ENCODE results near the gene SLC25A4. TPM values are rescaled to one million over a fixed set of nuclear protein-coding genes. Genes with fewer than 3 reads are reported as not detected.

Gene SLC25A4
- total RNA-seq, 1 experiment from 2014 or later = 18.6 TPM

DNA sequence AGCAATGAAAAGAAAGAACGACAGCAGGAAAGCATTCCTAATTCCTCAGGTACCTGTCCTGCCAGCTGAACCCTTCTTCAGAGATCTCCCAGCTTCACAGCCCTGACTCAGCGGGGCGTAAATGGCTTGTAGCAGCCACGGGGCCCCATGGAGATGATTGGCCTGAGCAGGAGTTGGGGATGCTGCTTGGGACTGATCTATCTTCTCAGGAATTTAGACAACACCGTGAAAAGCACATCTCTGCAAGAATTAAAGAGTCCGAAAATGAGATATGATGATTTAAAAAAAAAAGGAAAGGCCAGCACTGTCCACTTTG is 22.5 kb upstream of the SLC25A4 start:
- intact Hi-C loops (cut with micrococcal nuclease; ENCODE audit: unreplicated experiment) = no loop called here
- BruUV-seq (replicated peaks) = no TSS peak
- Histone ChIP-seq H3K9me3 (ENCODE audit: control insufficient read depth, insufficient read depth, low read depth, low read length) (no peaks in the 10 kb centered on the region), H3K27me3 (ENCODE audit: control insufficient read depth, insufficient read depth, low read length) (no peaks in the 10 kb centered on the region), H3K4me3 (ENCODE audit: low read depth in 2 of 2, low read length in 2 of 2) (no peak overlapping the region), H3K4me1 (ENCODE audit: control insufficient read depth, insufficient read depth, low read length) (no peaks in the 10 kb centered on the region), H3K36me3 (ENCODE audit: control insufficient read depth, insufficient read depth, low read length) (no peaks in the 10 kb centered on the region), H3K27ac (ENCODE audit: low read length) (no peak overlapping the region)
- ATAC-seq = no peak
- ChIA-PET CTCF (no interaction called here), POLR2A (interaction anchor here (0.6 kb wide), 1 partner anchor 1195 kb away, joined by 4 read pairs; no protein-coding TSS in a partner anchor)
- in situ Hi-C loops (cut with HindIII; ENCODE audit: low pct_unique_long_range_greater_than_20kb, low sequenced_read_pairs) = no loop called here
- TF ChIP-seq REST (IDR thresholded peaks at IDR 0.05; ENCODE audit: insufficient read depth in 1 of 2, low read depth in 2 of 2, low read length in 1 of 2) (no peak), TCF7L2 (IDR thresholded peaks at IDR 0.05; ENCODE audit: low read depth, low read length) (no peak), POLR2AphosphoS5 (IDR thresholded peaks at IDR 0.05; ENCODE audit: low read depth, low read length) (no peak)
- DNase-seq (ENCODE audit: low read depth, low spot score) = no peak

- H3K36me3 ChIP-seq (ENCODE audit: control insufficient read depth, insufficient read depth, low read length) = no peaks in the 10 kb centered on the region
- H3K27ac ChIP-seq (ENCODE audit: low read length) = no peak overlapping the region
- no peaks in the 10 kb centered on the region for H3K27me3 ChIP-seq (ENCODE audit: control insufficient read depth, insufficient read depth, low read length)
- TF ChIP-seq, protein P1, sequence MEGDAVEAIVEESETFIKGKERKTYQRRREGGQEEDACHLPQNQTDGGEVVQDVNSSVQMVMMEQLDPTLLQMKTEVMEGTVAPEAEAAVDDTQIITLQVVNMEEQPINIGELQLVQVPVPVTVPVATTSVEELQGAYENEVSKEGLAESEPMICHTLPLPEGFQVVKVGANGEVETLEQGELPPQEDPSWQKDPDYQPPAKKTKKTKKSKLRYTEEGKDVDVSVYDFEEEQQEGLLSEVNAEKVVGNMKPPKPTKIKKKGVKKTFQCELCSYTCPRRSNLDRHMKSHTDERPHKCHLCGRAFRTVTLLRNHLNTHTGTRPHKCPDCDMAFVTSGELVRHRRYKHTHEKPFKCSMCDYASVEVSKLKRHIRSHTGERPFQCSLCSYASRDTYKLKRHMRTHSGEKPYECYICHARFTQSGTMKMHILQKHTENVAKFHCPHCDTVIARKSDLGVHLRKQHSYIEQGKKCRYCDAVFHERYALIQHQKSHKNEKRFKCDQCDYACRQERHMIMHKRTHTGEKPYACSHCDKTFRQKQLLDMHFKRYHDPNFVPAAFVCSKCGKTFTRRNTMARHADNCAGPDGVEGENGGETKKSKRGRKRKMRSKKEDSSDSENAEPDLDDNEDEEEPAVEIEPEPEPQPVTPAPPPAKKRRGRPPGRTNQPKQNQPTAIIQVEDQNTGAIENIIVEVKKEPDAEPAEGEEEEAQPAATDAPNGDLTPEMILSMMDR (IDR thresholded peaks at IDR 0.05) = no peak
- TF ChIP-seq SIN3A (IDR thresholded peaks at IDR 0.05; ENCODE audit: borderline replicate concordance, insufficient read depth, low read depth, low read length) (no peak), POLR2AphosphoS5 (IDR thresholded peaks at IDR 0.05; ENCODE audit: low read depth, low read length) (no peak), REST (IDR thresholded peaks at IDR 0.05; ENCODE audit: insufficient read depth in 1 of 2, low read depth in 2 of 2, low read length in 1 of 2) (no peak), TCF7L2 (IDR thresholded peaks at IDR 0.05; ENCODE audit: low read depth, low read length) (no peak)
- BruUV-seq (replicated peaks) = no TSS peak
- in situ Hi-C loops (cut with HindIII; ENCODE audit: low pct_unique_long_range_greater_than_20kb, low sequenced_read_pairs) = no loop called here
- intact Hi-C loops (cut with micrococcal nuclease; ENCODE audit: unreplicated experiment) = no loop called here
- no peak for DNase-seq (ENCODE audit: low read depth, low spot score)
- ChIA-PET POLR2A (no interaction called here), CTCF (no interaction called here)
- no peaks in the 10 kb centered on the region for H3K9me3 ChIP-seq (ENCODE audit: control insufficient read depth, insufficient read depth, low read depth, low read length)
- H3K4me3 ChIP-seq (ENCODE audit: low read depth in 2 of 2, low read length in 2 of 2) = no peak overlapping the region
- H3K4me1 ChIP-seq (ENCODE audit: control insufficient read depth, insufficient read depth, low read length) = no peaks in the 10 kb centered on the region
- ATAC-seq = no peak
Observed at GRCh38 chr4:185122681-185123345, 20.3 kb upstream of the SLC25A4 start.
